WI38 (cell line): ENCODE measurements around the gene WDR45B.

Source experiments
- H3K4me3 ChIP-seq: 2 replicates; pipeline ENCODE4 v1.5.1; 2011; ENCODE audit warnings: low read depth, mild to moderate bottlenecking, control low read depth, low read length
- TF ChIP-seq, protein P1 (sequence below): IDR thresholded peaks from 2 replicates; pipeline ENCODE4 v1.5.1; 2012; ENCODE audit warnings: low read depth, mild to moderate bottlenecking, control low read depth, low read length

Gene WDR45B

DNA sequence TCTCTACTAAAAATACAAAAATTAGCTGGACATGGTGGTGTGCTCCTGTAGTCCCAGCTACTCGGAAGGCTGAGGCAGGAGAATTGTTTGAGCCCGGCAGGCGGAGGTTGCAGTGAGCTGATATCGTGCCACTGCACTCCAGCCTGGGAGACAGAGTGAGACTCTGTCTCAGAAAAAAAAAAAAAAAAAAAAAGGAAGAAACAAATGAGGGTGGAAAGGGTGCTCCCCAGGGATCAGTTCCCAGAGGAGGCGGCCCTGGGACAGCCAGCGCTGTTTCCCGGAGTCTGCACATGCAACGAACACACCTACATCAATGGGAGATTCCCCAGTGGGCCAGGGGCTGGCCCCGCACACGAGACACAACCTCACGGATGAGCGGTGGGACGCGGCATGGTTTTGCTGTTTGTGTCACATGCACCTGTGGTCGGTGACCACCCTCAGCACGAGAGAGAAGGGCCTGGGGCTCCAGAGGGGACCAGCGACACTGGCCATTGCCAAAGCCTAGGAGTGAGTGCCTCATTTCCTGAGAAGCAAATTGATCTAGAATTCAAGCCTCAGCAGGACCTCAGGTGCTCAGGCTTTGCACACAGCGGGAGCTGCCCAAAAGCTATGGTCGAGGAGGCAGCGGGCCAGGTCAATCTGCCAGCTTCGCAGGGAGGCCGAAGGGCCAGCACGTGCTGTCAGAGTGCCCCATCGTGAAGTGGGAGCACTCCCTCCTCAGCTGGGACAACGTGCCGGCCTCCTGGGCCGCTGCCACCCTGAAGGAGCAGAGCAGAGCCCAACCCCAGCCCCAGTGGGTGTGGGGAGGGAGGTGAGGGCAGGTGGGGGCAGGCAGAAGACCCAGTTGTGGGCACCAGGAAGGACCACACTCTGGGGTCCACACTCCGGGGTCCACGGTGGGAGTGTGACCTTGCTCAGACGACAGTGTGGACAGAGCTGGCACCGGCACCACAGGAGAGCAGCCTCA is 13.8 kb upstream of the WDR45B start:
- TF ChIP-seq, protein P1, sequence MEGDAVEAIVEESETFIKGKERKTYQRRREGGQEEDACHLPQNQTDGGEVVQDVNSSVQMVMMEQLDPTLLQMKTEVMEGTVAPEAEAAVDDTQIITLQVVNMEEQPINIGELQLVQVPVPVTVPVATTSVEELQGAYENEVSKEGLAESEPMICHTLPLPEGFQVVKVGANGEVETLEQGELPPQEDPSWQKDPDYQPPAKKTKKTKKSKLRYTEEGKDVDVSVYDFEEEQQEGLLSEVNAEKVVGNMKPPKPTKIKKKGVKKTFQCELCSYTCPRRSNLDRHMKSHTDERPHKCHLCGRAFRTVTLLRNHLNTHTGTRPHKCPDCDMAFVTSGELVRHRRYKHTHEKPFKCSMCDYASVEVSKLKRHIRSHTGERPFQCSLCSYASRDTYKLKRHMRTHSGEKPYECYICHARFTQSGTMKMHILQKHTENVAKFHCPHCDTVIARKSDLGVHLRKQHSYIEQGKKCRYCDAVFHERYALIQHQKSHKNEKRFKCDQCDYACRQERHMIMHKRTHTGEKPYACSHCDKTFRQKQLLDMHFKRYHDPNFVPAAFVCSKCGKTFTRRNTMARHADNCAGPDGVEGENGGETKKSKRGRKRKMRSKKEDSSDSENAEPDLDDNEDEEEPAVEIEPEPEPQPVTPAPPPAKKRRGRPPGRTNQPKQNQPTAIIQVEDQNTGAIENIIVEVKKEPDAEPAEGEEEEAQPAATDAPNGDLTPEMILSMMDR: no peak
- no peak overlapping the region for H3K4me3 ChIP-seq

DNA sequence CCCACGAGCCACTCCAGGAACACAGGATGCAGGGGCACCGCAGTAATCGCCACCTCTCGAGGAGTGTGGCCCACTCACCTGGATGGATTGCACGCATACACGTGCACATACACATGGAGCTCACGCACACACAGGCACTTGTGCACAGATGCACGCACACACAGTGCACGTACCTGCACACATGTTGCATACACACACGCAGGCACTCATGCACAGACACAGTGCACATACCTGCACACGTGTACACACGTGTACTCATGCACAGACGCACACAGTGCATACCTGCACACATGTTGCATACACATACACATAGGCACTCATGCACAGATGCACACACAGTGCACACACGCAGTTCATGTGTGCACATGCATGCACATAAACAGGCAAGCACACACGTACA is 11.6 kb upstream of the WDR45B start:
- no peak overlapping the region for H3K4me3 ChIP-seq
- TF ChIP-seq, protein P1: no peak

DNA sequence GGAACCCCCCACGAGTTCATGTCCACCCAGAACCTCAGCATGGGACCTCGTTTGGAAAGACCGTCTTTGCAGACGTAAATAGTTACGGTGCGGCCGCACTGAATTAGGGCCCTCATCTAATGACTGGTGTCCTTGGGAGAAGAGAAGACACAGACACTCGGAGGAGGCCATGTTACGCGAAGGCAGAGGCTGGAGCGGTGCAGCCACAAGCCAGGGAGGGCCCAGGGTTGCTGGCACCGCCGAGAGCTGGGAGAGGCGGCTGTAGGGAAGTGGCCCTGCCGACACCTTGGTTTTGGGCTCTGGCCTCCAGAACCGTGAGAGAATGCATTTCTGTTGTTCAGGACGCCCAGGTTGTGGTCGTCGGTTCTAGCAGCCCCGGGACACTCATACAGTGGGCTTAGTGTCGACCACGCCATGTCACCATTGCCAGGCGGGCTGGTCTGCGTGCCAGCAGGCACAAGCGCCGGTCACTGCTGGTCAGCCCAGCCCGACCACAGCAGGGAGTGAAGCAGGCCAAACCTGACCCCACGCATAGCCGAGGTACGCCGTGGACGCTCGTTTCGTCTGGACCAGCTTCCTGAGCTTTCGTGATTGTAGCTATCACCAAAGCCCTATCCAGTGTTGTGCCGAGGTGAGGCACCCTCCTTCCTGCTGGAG is 10.7 kb upstream of the WDR45B start:
- TF ChIP-seq, protein P1: no peak
- H3K4me3 ChIP-seq: no peak overlapping the region

DNA sequence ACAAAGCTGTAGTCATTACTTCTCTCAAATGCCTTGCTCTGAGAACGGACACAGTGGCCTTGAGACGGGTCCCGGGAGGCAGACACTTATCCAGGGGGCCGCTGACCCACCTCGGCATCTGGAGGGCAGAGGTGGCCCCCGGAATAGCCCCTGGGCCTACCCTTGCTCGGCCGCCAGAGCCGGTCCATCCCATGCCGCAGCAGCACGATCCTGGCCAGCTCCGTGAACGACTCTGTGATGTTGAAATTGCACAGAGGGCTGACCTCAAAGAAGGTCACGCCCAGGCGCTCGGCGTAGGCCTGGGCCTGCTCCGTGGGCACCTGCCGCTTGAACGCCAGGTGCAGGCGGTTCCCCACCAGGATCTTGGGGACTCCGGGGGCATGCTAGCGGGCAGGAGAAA is 10.1 kb upstream of the WDR45B start:
- TF ChIP-seq, protein P1: no peak
- no peak overlapping the region for H3K4me3 ChIP-seq

DNA sequence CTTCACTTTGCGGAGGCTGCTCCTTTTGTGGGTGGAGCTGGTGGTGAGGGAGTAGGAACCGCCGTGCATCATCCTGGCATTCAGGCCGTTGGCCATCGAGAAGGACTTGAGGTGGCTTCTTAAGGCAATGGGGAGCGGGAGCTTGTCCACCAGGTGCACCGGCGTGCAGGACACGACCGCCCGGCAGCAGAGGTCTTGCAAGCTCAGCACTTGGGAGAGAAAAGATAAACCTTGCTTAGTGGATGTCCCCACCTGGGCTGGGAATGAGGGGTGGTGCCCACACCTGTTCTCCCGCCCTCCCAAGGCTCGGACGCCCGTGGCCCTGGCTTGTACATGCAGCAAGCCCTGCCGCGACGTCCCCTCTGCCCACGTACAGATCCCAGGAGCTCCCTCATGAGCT is 9.7 kb upstream of the WDR45B start:
- no peak overlapping the region for H3K4me3 ChIP-seq

DNA sequence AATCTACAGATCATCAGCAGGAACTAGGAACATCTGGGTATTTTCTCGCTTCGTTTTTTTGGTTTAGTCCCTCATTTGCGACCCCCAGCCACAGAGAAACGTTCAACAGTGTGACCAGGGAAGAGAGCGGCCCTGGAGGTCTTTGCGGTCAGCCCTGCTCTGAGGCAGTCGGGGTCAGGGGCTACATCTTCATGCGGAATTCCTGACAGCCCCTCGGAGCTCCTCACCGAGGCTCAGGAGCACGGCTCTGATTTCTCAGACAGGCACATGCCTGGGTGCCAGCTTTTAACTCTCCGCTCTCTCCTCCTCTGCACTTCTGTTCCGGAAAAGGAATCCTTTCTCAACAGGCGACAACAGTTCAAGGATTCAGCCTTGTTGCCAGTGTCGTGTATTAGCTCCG is 8.0 kb upstream of the WDR45B start:
- TF ChIP-seq, protein P1: no peak
- no peak overlapping the region for H3K4me3 ChIP-seq

More for the DNA sequence above, 9.7 kb upstream of the WDR45B start:
- TF ChIP-seq, protein P1: no peak

DNA sequence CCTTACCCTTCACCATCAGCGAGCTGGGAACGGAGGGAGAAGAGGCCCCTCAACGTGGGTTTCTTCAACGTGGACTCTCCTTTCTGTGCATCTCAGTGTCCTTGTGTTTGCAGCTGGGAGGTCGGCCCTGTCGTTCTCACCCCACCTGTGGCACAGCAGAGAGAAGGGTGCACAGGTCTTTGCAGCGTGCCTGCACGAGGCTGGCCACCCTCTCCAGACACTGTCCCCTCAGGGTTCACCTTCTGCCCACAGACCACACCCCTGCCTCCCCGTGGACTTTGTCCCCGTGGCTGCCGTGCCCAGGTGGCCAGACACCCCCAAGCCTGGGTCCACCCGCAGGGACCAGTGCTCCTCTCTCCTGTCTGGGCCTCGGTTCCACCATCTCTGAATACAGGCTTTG is 7.3 kb upstream of the WDR45B start:
- TF ChIP-seq, protein P1: no peak
- H3K4me3 ChIP-seq: no peak overlapping the region
